GM21528 (cell line): ENCODE data around the gene ZNF691.
A peak's percentile ranks its signal among the peaks of the same experiment; 100 is the strongest.
"Not testable (repeated sequence)": the region's sequence is repeated elsewhere in the genome, so short reads cannot be mapped to it uniquely, and the experiment has no call there.

Experiments
- ATAC-seq: cut with Tn5 transposase; IDR thresholded peaks from one replicate; pipeline ENCODE4 v1.9.1; 2021; ENCODE audit warnings: mild to moderate bottlenecking, moderate library complexity; ENCODE audit not compliant: unreplicated experiment, low FRiP score

ZNF691 gene, protein sequence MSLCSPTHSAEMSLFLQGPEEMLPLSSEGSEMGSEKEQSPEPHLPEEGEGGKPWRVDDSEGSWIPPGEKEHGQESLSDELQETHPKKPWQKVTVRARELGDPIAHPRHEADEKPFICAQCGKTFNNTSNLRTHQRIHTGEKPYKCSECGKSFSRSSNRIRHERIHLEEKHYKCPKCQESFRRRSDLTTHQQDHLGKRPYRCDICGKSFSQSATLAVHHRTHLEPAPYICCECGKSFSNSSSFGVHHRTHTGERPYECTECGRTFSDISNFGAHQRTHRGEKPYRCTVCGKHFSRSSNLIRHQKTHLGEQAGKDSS

DNA sequence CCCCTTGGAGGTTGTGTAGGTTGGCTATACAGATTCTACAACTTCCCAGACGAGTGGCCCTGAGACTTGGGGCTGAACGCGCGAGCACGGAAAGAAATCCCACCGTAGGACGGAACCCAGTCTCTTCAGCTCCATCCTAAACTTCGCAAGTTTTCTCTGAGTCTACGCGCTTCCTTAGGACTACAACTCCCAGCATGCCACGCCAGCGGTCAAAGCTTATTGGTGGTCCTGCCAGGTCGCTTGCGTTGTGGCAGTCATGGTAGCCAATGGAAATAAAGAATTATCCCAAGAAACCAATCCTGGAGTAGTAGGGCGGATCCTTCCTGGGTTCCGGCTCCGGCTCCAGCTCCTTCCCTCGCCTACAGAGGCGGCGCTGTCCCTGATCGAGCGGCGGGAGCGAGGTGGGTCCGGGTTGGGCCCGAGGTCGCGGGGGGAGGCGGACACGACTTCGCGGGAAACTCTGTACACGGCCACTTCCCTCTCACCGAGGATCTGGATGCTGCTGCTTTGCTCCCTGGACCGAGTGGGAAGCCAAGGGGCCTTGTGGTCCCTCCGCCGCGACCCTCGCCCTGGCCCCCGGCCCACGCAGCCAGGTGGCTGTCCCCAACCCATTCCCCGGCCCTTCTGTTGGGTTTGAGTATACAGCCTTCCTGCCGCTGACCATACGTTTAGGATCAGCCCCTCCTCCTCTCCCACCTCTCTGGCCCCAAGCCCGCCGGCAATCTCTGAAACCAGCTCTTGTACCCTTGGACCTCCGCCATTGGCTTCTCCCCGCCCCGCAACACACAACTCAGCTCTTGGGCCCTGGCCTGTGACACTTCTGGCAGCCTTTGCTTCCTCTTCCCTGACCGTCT, at the start of gene ZNF691:
ZNF691 (plus strand) TSS at position 357 of the 854 bp plus-strand sequence. CDS start 3,046 bp downstream, outside the sequence.
- ATAC-seq: peak; percentile 91

DNA sequence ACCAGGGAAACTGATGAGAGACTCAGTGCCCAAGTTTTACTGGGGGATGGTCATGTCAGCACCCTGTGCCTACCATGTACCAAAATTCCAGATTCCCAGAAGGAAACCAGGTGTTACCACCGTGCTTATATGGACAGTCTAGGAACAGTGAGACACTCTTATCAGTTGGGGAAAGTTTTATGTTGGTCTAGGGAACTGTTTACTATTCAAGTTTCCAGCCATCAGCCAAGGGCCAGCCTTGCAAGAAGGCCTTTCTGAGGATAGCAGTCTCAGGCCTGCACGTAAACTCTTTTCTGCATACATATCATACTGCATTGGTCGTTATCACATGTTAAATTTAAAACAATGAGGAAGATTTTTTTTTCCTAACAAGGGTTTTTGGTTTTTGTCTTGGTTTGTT, 49.0 kb upstream of the ZNF691 start:
- no peak for ATAC-seq

DNA sequence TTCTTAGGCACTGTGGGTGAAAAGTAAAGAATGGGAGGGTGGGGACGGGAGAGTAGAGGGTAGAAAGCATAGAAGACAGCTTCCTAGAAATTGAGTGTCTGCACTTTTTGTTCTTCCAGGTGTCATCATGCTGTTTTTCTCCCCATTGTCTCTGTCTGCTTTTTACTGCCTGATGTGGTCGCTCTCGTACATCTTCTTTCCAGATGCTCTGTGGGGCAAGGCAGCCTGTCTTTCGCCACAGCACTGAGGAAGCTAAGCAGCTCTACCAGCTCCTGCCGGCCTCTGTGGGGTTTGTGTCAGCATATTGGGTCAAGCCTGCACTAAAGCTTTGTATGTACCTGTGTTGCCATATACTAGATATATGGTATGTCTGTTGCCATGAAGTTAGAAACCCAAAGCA, 48.4 kb upstream of the ZNF691 start:
- no peak for ATAC-seq

- no peak for ATAC-seq
These were observed 44.5 kb upstream of the ZNF691 start for GRCh38 chr1:42801832-42802473.

DNA sequence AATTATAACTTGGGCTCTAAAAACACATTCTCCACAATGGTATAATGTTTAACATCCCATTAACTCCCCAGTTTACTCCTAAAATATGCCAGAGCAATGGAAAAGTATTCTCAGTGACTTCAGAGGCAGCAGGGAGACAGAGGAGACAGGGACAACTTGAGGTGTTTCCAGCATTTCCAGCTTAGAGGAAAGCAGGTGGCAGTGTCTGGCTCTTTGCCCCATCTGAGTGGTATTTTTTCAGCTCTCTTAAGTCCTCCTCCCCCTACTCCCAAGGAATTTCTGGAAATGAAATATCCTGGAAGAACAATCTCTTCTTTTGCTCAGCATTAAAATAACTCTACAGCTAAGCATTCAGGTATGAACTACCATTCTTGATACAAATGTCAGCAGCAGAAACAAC, 40.2 kb upstream of the ZNF691 start:
- no peak for ATAC-seq

- no peak for ATAC-seq
These were observed 39.8 kb upstream of the ZNF691 start for GRCh38 chr1:42806593-42806992.

GRCh38 chr1:42807056-42807668, 39.3 kb upstream of the ZNF691 start:
- ATAC-seq: no peak

DNA sequence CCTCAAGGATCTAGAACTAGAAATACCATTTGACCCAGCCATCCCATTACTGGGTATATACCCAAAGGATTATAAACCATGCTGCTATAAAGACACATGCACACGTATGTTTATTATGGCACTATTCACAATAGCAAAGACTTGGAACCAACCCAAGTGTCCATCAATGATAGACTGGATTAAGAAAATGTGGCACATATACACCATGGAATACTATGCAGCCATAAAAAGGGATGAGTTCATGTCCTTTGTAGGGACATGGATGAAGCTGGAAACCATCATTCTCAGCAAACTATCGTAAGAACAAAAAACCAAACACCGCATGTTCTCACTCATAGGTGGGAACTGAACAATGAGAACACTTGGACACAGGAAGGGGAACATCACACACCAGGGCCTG, 31.6 kb upstream of the ZNF691 start:
- ATAC-seq: not testable (repeated sequence)

GRCh38 chr1:42815941-42816584, 30.4 kb upstream of the ZNF691 start:
- peak; percentile 2 for ATAC-seq

GRCh38 chr1:42816585-42817439, 29.6 kb upstream of the ZNF691 start, which contains the start of the genes ERMAP and SVBP:
Gene ERMAP, plus strand, starts transcription at chr1:42817122. Its CDS starts 13,327 bp downstream, at chr1:42830449.
Gene SVBP, minus strand, starts transcription at chr1:42817397. Its CDS starts 853 bp downstream, at chr1:42816544.
- peak; percentile 73 for ATAC-seq

DNA sequence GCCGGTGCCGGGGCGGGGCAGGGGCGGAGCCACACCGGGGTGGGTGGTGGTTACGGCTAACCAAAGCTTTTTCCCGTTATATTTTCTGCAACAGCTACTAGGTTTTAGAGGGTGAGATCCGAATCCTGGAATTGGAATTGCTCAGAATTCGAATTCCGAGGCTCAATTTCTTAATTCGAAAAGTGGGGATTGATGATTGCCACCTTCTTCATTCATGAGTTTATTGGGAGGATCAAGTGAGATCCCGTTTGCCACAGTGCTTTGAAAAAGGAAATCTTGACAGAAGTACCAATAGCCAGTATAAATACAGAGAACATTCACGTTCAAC, 29.0 kb upstream of the ZNF691 start:
- no peak for ATAC-seq

GRCh38 chr1:42817976-42818375, 28.4 kb upstream of the ZNF691 start:
- no peak for ATAC-seq

- no peak for ATAC-seq
These were observed 25.6 kb upstream of the ZNF691 start for GRCh38 chr1:42820813-42821212.

DNA sequence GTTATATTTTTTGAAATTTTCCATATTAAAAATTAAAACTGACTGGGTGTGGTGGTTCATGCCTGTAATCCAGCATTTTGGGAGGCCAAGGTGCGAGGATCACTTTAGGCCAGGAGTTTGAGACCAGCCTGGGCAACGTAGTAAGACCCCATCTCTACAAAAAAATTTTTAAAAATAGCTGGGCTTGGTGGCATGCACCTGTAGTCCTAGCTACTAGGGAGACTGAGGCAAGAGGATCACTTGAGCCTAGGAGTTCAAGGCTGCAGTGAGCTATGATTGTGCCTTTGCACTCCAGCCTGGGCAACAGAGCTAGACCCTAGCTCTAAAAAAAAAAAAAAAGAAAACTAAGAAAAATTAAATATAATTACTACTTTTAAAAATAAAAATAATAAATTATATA, 24.7 kb upstream of the ZNF691 start:
- no peak for ATAC-seq

- no peak for ATAC-seq
These were observed 23.5 kb upstream of the ZNF691 start for GRCh38 chr1:42822800-42823392.

DNA sequence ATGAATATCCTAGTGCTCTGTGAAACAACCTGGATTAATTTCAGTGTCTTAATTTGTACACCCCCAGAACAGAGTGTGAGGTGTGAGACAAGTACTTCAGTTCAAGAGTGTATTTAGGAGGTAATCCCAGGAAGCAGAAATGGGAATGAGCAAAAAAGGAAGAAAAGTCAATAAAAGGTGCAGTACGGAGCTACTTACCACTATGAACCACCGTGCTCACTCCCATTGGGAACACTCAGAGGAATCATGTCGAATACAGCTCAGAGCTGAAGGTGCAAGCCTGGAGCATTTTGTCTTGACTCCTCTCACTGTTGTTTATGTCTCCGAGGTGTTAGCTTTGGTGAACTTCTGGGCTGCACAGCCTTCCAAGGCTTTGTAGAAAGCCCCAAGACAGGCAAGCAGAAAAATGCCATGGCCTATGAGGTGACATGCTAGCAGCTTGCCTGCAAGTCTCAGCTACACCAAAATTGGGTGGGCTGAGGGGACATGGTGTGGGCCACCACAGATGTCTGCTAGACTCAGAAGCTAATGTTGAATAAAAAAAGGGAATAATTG, 21.9 kb upstream of the ZNF691 start:
- no peak for ATAC-seq

- ATAC-seq: no peak
These were observed 21.2 kb upstream of the ZNF691 start for GRCh38 chr1:42825036-42825851.

DNA sequence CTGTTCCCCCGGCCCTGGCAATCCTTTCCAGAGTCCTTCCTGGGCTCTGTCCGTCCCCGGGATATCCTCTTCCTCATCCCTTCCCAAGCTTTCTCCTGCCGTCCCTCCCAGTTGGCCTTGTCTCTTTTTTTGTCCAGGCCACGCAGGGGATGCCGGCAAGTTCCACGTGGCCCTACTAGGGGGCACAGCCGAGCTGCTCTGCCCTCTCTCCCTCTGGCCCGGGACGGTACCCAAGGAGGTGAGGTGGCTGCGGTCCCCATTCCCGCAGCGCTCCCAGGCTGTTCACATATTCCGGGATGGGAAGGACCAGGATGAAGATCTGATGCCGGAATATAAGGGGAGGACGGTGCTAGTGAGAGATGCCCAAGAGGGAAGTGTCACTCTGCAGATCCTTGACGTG, 15.8 kb upstream of the ZNF691 start:
- no peak for ATAC-seq
